ENCODE data around the gene DUSP10. TPM values are rescaled to one million over a fixed set of nuclear protein-coding genes. Genes with fewer than 3 reads are reported as not detected.

The DUSP10 gene
- total RNA-seq, 1 donor = 62.2 TPM

GRCh38 chr1:221699978-221700519 is 41.8 kb downstream of the DUSP10 start:
- H3K27ac ChIP-seq (ENCODE audit: low read depth, low read length) = peak overlapping the region; percentile 34

GRCh38 chr1:221699577-221699976 is 42.3 kb downstream of the DUSP10 start:
- Histone ChIP-seq H3K9me3 (ENCODE audit: low read depth, low read length) (no peaks in the 10 kb centered on the region), H4K20me1 (ENCODE audit: insufficient read depth, low read length) (no peaks in the 10 kb centered on the region), H3K27ac (ENCODE audit: low read depth, low read length) (peak overlapping the region; percentile 34)

More at GRCh38 chr1:221699978-221700519, 41.8 kb downstream of the DUSP10 start:
- no peak for DNase-seq (ENCODE audit: insufficient read length, low spot score, missing footprints)
- peaks cover 21% of the 10 kb centered on the region for H3K36me3 ChIP-seq (ENCODE audit: insufficient read depth, low read length)
- no peaks in the 10 kb centered on the region for H4K20me1 ChIP-seq (ENCODE audit: insufficient read depth, low read length)
- TF ChIP-seq CTCF (IDR thresholded peaks at IDR 0.05; ENCODE audit: extremely low read depth, low read depth, low read length) = no peak
- peak overlapping the region; percentile 25 for H3K4me2 ChIP-seq (ENCODE audit: insufficient read depth, low read length)
- peaks cover 29% of the 10 kb centered on the region for H3K4me1 ChIP-seq (ENCODE audit: insufficient read depth, low read length)
- H3K4me3 ChIP-seq (ENCODE audit: insufficient read depth, low read length) = no peak overlapping the region
- peaks cover 15% of the 10 kb centered on the region for H3K79me2 ChIP-seq (ENCODE audit: insufficient read depth, low read length)
- H3K9me3 ChIP-seq (ENCODE audit: low read depth, low read length) = no peaks in the 10 kb centered on the region
- H3K27me3 ChIP-seq (ENCODE audit: insufficient read depth, low read length) = no peaks in the 10 kb centered on the region
- no peak overlapping the region for H2AFZ ChIP-seq (ENCODE audit: low read length)

GRCh38 chr1:221698579-221699349 is 43.1 kb downstream of the DUSP10 start:
- Histone ChIP-seq H3K4me1 (ENCODE audit: insufficient read depth, low read length) (peaks cover 32% of the 10 kb centered on the region), H3K79me2 (ENCODE audit: insufficient read depth, low read length) (peaks cover 12% of the 10 kb centered on the region), H2AFZ (ENCODE audit: low read length) (no peak overlapping the region), H3K4me2 (ENCODE audit: insufficient read depth, low read length) (no peak overlapping the region), H4K20me1 (ENCODE audit: insufficient read depth, low read length) (no peaks in the 10 kb centered on the region), H3K9me3 (ENCODE audit: low read depth, low read length) (no peaks in the 10 kb centered on the region), H3K36me3 (ENCODE audit: insufficient read depth, low read length) (peaks cover 19% of the 10 kb centered on the region), H3K27ac (ENCODE audit: low read depth, low read length) (peak overlapping the region; percentile 34), H3K4me3 (ENCODE audit: insufficient read depth, low read length) (no peak overlapping the region), H3K27me3 (ENCODE audit: insufficient read depth, low read length) (no peaks in the 10 kb centered on the region)
- no peak for TF ChIP-seq CTCF (IDR thresholded peaks at IDR 0.05; ENCODE audit: extremely low read depth, low read depth, low read length)
- no peak for DNase-seq (ENCODE audit: insufficient read length, low spot score, missing footprints)

More at GRCh38 chr1:221699577-221699976, 42.3 kb downstream of the DUSP10 start:
- Histone ChIP-seq H3K4me1 (ENCODE audit: insufficient read depth, low read length) (peaks cover 32% of the 10 kb centered on the region), H3K4me3 (ENCODE audit: insufficient read depth, low read length) (no peak overlapping the region), H3K27me3 (ENCODE audit: insufficient read depth, low read length) (no peaks in the 10 kb centered on the region), H3K4me2 (ENCODE audit: insufficient read depth, low read length) (peak overlapping the region; percentile 25), H2AFZ (ENCODE audit: low read length) (no peak overlapping the region), H3K36me3 (ENCODE audit: insufficient read depth, low read length) (peaks cover 21% of the 10 kb centered on the region), H3K79me2 (ENCODE audit: insufficient read depth, low read length) (peaks cover 13% of the 10 kb centered on the region)
- TF ChIP-seq CTCF (IDR thresholded peaks at IDR 0.05; ENCODE audit: extremely low read depth, low read depth, low read length) = no peak
- DNase-seq (ENCODE audit: insufficient read length, low spot score, missing footprints) = peak; percentile 70

- Histone ChIP-seq H3K27ac (ENCODE audit: low read depth, low read length) (no peak overlapping the region), H3K79me2 (ENCODE audit: insufficient read depth, low read length) (peaks cover 6% of the 10 kb centered on the region), H3K27me3 (ENCODE audit: insufficient read depth, low read length) (no peaks in the 10 kb centered on the region), H3K4me1 (ENCODE audit: insufficient read depth, low read length) (peaks cover 32% of the 10 kb centered on the region), H3K9me3 (ENCODE audit: low read depth, low read length) (peaks cover 4% of the 10 kb centered on the region), H3K4me2 (ENCODE audit: insufficient read depth, low read length) (no peak overlapping the region), H3K4me3 (ENCODE audit: insufficient read depth, low read length) (no peak overlapping the region), H4K20me1 (ENCODE audit: insufficient read depth, low read length) (no peaks in the 10 kb centered on the region), H2AFZ (ENCODE audit: low read length) (no peak overlapping the region), H3K36me3 (ENCODE audit: insufficient read depth, low read length) (peaks cover 11% of the 10 kb centered on the region)
- peak; percentile 32 for DNase-seq (ENCODE audit: insufficient read length, low spot score, missing footprints)
- no peak for TF ChIP-seq CTCF (IDR thresholded peaks at IDR 0.05; ENCODE audit: extremely low read depth, low read depth, low read length)
These were observed 43.9 kb downstream of the DUSP10 start for GRCh38 chr1:221697923-221698425.

Data from osteoblast (primary cell).